Skin of body (tissue), 2 donors: ENCODE data around the gene CD52. TPM values are rescaled to one million over a fixed set of nuclear protein-coding genes. Genes with fewer than 3 reads are reported as not detected.

Experiments
- DNase-seq: peaks from one replicate; lab custom pipeline; 2025; lab: John Stamatoyannopoulos, UW
- total RNA-seq: library from RNA; depleted of rRNA; stranded (reverse); fragments of >200 nt; gene quantifications from one replicate; pipeline ENCODE4 v1.2.3, GENCODE V29; 2014

The CD52 gene
- 2.8 TPM for total RNA-seq

- DNase-seq, result no peak
These were observed at the start of gene CD52 for GRCh38 chr1:26317612-26318337. TSS of gene CD52 (plus strand) at chr1:26317958. CDS start at chr1:26318018, 60 bp downstream.

GRCh38 chr1:26268290-26269197 is 49.2 kb upstream of the CD52 start:
- DNase-seq, result no peak

- DNase-seq, result no peak
These were observed 48.6 kb upstream of the CD52 start for GRCh38 chr1:26269198-26269550.

- DNase-seq, result no peak
These were observed 42.8 kb upstream of the CD52 start for GRCh38 chr1:26274801-26275425.

GRCh38 chr1:26275580-26276431 is 42.0 kb upstream of the CD52 start:
- peak; percentile 90 for DNase-seq

- DNase-seq, result no peak
These were observed 41.3 kb upstream of the CD52 start for GRCh38 chr1:26276432-26276838.

- DNase-seq, result no peak
These were observed 40.5 kb upstream of the CD52 start for GRCh38 chr1:26277261-26277661.

- DNase-seq, result no peak
These were observed 40.0 kb upstream of the CD52 start for GRCh38 chr1:26277719-26278118.

- no peak for DNase-seq
These were observed 39.5 kb upstream of the CD52 start for GRCh38 chr1:26278303-26278702.

GRCh38 chr1:26278724-26279455 is 38.9 kb upstream of the CD52 start:
- peak; percentile 25 for DNase-seq

GRCh38 chr1:26279456-26280332 is 38.1 kb upstream of the CD52 start, which contains the start of gene SH3BGRL3:
TSS of gene SH3BGRL3 (plus strand) at chr1:26280086. CDS start at chr1:26280156, 70 bp downstream.
- peak; percentile 66 for DNase-seq

- DNase-seq, result no peak
These were observed 37.3 kb upstream of the CD52 start for GRCh38 chr1:26280333-26281042.

- no peak for DNase-seq
These were observed 36.4 kb upstream of the CD52 start for GRCh38 chr1:26281091-26281958.

GRCh38 chr1:26281971-26282370 is 35.8 kb upstream of the CD52 start:
- peak; percentile 38 for DNase-seq

- DNase-seq, result no peak
These were observed 35.3 kb upstream of the CD52 start for GRCh38 chr1:26282401-26282918.

- no peak for DNase-seq
These were observed 34.4 kb upstream of the CD52 start for GRCh38 chr1:26283279-26283853.
